Limb (tissue), 2 donors: ENCODE data around the gene PLCE1.
A peak's percentile ranks its signal among the peaks of the same experiment; 100 is the strongest.

Experiments used
- DNase-seq, 2 donors: peaks; one replicate each; pipeline ENCODE4 v3.0.0-alpha.2; 2016; ENCODE audit errors: extremely low spot score in 2 of 2

PLCE1 gene

DNA sequence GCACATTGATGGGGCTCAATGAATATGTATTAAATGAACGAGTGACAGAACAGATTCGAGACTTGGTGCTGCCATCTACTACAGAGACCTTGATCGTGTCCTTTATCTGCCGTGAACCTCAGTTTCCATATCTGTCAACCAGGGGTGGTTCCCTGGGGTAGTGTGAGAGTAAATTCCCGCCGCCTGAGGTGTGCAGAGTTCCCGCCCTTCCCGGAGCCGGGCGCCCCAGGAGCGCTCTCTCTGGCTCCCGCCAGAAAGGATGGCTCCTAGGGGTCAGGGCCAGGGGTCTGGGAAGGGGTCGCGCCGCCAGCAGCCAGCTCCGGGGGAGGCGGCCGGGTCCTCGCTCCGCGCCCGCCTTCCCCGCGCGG is 333 bp upstream of the PLCE1 start:
- no peak for DNase-seq

DNA sequence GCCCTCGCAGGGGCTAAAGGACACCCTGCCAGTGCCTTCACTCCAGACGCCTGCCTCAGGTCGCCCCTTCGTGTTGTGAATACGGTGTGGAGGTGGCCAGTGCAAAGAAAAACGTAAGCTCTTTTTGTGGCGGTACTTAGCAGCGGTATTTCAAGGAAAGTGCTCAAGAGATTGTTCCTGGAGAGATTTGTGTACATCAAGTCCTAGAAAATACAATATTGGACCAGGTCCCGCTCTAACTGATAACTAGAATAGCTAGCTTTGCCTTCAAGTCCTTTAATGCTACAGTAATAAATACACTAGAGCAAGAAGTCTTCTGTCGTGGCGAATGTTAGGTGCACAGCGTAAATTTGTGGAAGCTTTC is 689 bp downstream of the PLCE1 start:
- no peak for DNase-seq

DNA sequence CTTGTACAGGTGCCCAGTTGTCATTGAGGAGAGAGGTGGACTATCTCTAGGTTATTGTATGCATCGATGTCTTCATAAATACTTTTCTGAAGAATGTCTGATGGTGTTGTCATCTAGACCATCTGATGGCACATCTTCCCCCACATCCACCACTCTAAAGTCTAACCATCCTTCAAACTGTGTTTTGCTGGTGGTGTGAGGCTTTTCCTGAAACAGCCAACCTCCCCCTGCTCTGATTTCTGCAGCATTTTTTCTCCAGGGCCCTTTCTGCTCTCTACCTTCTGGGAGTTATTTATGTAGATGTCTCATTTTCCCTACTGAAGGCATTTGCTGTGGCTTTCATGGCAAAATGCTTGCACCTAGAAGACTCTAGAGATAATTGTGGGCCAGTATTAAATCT is 1.5 kb downstream of the PLCE1 start:
- DNase-seq: no peak

DNA sequence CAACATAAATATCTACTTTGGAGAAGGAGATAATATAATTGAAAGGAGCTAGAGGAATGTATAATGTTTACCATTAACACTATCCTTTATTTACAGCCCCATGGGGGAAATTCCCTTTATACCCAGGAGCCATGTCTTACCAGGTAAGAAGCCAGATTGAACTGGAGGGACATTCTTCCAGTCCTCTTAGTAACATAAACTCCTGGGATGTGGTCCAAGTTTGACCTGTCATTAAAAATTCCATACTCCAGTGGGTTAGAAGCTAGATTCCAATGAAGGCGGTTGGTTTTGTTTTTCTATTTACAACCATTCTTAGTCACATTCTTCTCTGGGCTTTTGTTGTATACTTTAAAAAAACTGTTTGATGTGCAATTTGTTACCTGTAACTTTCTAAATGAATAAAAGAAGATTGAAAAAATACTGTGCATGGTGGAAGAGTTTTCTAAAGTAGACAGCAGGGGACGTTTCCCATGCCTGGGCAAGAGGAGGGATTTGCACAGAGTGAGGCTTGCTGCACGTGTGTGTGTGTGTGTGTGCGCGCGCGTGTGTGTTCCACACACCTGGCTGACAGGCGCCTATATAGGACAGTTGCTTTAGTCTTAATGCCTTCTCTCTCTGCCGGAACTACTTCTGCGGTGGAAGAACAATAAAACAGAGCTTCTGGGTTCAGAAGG is 2.0 kb downstream of the PLCE1 start:
- no peak for DNase-seq

DNA sequence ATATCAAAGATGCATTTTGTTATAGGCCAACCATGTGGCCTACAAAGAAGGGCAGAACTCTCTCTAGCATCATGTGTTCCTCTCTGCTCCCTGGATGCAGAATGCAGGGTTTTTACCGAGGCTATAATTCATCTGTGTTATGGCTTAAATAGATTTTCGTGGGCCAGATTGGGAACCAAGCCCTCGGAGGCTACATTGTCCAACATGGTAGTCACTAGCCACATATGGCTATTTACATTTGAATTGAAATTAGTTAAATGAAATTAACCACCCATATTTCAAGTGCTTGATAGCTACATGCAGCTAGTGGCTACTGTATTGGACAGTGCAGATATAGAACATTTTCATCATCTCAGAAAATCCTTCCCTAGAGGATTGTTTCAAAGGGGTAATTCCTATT is 2.8 kb downstream of the PLCE1 start:
- DNase-seq: no peak

DNA sequence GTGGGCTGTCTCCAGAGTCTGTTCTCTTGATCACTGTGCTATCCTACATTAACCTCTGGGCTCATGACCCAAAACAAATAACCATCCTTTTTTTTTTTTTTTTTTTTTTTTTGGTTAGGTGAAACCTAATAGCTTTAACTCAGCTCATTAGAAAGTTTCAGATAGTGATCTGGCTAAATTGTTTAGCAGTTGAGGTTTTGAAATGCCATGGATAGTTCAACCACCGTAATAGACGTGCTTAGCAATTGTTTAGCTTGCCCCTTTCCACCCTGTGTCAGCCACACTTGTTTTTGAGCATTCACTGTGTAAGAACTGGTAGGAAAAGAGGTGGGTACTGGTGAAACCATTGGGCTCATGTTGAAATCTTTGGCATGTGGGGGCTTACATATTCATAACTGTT is 3.8 kb downstream of the PLCE1 start:
- DNase-seq: no peak

DNA sequence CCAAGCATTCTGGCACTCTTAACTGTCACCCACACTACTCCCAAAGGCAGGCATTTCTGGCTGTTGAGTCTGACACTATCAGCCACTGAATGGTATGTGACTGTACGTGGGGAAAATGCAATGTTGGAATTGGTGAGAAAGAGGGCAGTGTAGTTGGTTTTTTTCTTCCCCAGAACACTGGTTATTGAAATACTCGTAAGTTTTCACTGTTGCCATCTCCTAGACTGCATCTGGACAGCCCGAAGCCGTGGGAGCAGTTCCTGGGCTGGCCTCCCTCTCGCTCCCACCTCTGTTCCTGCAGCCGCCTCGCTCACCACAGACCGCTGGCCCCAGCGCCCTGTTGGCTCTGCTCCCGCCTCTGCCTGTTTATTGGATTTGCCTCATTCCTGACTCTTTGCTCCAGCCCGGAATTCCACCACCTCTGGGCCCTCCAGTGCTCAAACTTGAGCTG is 5.7 kb downstream of the PLCE1 start:
- peak; percentile 70 to 75 for DNase-seq

DNA sequence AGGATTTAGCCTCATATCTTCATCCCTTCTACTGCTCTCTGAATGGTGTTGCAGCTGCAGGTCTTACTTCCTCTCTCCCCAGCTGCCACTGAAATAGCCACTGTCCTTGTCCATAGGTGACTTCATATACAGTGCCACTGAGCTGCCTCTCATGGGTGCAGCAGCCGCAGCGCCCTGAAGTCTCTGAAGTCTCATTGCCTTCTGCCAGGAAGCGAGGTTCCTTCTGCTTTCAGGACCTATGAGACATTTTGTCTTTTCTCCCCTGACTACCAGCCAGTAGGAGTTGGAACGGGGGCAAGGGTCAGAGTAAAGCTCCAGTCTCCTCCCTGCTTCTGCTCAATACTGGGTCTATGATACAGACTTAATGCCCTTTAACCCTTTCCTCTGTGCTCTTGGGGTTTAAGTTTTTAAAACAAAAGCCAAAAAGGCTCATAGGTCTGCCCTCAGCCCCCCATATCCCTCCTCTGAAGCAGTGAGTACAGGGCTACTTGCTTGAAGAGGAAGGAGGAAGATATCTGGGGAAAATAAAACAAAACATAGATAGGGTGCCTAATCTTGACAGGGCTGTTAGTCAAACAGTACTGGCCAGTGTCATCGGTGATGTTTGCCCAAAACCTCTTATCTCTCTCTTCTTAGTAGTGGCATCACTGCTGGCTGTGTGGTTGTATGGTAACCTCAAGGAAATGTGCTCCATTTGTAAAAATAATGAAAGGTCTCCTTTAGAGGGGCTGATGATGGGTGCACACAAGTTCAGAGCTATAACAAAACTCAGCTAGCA is 7.1 kb downstream of the PLCE1 start:
- DNase-seq: no peak

DNA sequence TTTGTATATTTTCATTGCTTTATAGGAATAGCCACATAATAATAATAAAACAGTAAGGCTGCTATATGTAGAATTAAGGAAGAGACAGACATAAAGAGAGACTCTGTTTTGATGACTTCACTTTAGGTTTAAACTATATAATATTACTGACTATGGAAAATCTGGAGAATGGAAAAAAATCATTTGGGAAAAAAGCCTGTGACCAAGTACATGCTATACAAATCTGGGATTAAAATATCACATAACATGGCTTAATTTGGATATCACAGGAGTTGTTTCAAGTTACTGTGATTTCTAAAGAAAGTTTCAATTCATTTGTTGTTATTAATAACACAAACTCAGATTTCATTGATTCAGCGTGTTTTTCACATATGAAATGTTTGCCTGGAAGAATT is 7.7 kb downstream of the PLCE1 start:
- DNase-seq: peak in 1 of 2 donors; percentile 29

DNA sequence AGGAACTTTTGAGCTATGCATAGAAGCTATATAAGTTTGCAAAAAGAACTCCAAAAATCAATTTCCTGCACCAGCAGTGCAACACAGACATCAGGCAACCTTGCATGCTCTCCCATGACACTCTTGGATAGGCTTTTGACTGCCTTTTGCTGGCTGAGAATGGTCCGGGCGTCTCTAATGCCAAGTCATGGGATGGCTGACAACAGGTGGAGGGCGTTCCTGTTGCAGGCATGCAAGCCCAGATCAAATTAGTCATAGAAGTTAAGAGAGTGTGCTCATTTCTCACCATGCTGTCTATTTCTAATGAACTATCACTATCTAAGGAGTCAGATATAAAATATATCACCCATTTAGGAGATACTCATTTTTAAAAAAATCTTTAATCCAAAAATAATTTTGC is 8.4 kb downstream of the PLCE1 start:
- DNase-seq: peak; percentile 50 to 67

DNA sequence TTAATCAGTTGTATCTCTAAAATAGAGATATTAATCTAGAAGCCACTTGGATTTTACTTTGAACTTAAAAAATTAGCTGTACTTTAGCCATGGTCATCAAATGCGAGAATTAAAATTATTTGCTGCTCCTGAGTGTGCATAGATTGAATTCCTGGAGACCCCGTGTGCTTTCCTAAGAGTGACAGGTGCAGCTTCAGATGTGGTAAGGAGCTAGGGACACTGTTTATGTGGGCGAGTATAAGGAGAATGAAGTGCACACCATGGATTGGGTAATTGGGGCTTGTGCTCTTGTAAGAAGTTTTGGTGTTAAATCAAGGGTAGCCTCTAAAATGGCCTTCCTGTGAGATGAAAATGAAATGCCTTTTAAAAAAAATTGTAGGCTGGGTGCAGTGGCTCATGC is 9.8 kb downstream of the PLCE1 start:
- DNase-seq: no peak

DNA sequence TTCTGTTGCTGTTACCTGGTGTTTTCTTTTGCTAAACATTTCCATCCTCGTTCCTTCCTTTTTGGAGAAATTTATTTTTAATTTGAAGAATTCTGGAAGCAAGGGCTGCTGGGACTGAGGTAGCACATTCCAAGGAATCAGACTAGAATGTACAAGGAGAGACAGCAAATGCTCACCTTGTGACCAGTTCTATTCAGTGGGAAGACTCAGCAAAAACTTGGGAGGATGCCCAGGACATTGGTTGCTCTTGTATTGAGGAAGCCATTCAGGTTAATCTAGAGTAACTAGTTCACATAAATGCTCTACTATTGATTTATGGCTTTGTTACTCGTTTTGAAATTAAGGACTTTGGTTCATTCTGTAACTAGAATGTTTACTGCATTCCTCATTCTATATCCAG is 11.3 kb downstream of the PLCE1 start:
- DNase-seq: no peak

DNA sequence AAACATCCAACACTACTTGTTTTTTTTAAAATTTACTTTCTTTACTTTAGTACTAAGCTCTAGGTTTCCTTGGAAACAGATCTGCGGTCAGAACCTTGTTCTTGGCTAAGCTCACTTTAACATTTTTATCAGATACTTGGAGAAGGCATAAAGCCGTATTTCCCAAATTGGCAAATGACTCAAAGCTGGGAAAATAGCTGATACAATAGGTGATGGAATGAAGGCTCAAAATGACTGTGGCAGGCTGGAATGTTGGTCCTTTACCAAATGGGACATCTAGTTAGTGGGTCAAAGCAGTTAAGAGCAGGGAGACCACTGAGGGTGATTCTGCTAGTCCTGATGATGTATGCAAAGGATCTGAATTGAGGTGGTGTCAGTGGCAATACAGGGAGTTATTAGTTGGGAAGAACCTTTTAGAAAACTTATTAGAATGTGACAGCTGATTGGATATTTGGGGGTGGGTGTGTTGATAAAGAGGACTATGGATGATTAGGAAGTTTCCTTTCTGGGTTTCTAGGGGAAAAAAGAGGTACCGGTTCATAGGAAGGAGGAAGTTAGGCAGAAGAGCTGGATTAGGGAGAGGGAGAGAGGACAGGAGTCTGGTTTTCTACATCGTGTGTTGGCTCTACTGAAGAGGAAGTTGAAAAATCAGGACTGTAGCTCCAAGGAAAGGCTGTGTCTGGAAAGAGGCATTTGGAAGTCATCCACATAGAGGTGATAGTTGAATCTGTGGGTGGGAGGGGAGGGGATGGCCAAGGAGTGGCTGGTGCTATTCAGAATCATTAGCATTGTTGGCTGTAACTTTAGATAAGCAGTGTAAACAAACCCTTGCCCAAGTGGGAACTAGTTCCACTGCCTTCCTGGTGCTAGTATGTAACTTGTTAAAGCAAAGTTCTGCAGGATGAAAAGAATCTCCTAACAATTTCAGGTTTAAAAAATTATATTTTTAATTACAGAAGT is 13.1 kb downstream of the PLCE1 start:
- DNase-seq: peak in 1 of 2 donors; percentile 17

DNA sequence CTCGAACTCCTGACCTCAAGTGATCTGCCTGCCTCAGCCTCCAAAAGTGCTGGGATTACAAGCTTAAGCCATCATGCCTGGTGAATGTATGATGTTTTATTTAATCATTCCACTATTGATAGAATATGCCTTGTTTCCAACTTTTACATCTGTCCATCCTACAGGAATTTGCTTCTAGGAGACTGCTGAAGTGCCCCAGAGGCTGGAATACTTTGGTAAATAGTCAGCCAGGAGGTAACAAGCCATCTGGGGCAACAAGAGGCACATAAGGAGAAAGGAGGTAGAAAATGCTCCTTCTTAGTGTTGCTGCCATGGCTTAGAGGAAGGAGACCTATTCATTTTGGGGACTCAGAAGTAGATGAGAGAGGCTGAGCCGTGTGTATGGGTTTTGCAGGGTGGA is 14.8 kb downstream of the PLCE1 start:
- no peak for DNase-seq

DNA sequence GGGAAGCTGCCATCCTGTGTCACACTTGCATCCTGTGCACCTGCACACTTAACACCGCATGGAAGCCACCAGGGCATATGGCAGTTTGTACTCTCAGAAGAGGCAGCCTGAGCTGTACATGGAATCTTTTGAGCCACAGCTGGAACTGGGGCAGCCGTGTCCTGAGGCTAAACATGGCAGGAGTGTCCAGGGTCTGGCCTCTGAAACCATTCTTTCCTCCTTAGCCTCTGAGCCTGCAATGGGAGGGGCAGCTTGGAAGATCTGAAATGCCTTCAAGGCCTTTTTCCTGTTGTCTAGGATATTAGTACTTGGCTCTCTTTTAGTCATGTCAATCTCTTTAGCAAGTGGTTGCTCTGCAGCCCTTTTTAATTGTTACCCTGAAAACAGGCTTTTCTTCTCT is 16.4 kb downstream of the PLCE1 start:
- DNase-seq: no peak

DNA sequence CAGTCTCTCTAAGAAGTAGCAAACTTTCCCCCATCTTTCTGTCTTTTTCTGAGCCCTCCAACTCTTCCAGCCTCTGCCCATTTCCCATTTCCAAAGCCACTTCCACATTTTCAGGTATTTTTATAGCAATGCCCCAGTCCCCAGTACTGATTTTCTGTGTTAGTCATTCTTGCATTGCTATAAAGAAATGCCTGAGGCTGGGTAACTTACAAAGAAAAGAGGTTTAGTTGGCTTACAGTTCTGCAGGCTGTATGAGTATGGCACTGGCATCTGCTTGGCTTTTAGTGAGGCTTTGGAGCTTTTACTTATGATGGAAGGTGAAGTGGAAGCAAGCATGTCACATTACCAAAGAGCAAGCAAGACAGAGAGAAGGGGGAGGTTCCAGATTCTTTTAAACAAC is 17.2 kb downstream of the PLCE1 start:
- DNase-seq: no peak

DNA sequence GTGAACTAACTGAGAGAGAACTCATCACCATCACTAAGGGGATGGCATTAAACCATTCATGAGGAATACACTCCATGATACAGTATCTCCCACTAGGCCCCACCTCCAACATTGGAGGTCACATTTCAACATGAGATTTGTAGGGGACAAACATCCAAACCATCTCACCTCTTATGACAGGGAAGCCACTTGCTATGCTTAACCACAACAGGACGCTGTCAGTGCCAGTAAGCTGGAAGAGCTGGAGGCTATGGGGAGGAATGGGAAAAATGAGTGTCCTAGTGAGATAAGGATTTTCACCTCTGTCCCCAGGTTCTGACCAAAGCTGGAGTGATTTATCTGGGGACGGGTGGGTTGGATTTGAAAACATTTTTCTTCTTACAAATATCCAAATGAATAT is 17.6 kb downstream of the PLCE1 start:
- DNase-seq: no peak

DNA sequence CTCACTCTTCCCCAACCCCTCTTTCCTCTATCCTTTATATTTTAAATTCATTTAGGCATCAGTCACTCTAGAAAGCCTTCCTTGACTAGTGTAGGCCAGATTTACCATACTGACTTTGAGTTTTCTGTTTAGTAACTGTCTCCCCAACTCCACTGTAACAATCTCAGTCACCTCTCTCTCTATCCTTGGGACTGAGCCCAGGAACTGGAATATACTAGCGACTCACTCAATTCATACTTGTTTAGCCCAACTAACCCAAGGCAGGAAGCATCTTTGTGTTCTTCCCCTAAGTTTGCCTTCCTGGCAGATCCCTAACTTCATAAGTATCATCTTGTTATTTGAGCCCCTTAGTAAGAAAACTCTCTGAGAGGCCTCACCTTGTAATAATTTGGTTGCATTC is 19.1 kb downstream of the PLCE1 start:
- no peak for DNase-seq

DNA sequence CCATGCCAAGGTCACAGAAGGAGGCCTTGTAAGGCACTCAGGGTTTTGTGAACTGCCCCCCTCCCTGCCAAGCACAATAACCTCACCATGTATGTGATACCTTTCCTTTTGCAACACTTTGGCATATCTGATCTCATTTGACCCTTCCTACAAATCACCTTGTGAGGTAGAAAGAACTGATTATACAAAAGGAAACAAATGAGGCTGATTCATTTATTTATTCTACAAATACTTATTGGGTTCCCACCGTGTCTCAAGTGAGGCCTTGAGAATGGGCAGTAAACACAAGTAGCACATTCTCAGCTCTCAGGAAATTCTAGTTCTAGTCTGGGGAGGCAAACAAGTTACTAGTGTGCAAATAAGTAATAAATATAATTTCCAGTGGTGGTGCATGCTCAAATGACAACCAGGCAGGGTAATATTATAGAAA is 19.6 kb downstream of the PLCE1 start:
- no peak for DNase-seq

DNA sequence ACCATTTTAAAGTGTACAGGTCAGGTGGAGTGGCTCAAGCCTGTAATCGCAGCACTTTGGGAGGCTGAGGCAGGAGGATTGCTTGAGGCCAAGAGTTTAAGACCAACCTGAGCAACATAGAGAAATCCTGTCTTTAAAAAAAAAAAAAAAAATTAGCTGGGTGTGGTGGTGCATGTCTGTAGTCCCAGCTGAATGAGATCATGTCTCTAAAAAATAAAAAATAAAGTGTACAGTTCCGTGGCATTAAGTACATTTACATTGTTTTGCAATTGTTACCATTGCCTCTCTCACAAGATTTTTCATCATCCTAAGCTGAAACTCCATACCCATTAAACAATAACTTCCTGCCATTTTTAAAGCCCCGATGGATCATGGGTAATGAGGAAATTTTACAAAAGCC is 20.6 kb downstream of the PLCE1 start:
- DNase-seq: no peak

DNA sequence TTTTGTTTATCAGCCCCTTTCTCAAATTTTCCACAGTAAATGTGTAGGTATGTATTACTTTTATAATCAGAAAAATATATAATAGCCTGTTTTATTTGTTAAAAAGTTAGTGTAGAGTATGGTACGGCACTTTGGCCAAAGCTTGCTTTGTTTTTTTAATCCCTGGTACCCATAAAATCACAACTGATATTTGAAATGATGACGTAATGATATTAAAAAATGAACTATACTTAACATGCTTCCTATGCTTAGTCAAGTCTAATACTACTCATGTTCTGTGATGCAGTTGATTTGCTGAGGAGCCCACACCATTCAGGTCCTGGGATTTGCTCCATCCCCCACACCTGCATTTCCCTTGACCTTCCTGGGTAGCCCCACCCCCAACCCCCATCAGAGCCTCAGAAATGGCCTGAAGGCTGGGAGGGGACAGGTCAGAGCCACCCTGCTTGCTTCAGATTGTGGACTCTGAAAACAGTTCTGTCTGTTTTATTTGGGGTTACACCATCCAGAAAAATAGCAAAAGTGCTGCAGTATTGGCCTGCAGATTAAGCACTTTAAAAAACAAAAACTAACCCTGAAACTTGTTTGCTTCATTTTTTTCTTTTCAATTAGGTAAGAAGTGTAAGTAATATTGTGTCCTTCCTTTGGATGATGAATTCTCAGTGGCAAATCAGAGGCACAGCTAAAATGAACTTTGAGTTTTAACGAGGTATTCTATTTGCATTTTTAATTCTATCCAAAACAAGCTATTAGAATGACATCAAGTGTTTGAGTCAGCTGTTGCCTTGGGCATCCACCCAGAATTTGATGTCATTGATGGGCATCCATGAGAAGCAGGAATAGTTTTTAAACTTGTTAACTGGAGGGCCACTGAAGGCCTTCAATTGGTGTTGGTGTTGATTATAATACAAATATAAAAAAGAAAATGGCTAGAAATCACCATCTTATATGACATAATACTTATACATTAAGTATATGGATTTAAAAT is 23.3 kb downstream of the PLCE1 start:
- DNase-seq: no peak
